ENCODE data around the gene CCSER1. TPM values are rescaled to one million over a fixed set of nuclear protein-coding genes. Genes with fewer than 3 reads are reported as not detected.

The CCSER1 gene
- total RNA-seq, 8 experiments from 2014 or later = 6.9 to 59.5 (median 25.8) TPM

- in situ Hi-C loops (cut with MboI; ENCODE audit: low pct_unique_long_range_greater_than_20kb in 2 of 9, low sequenced_read_pairs in 9 of 9, unreplicated experiment in 9 of 9) = no loop called here
- 21 to 100% (median 96%) methylated on average over 3 to 4 of the region's 4 CpGs; no CpG with 5 or more reads in 1 of the 10 experiments for WGBS, 10 experiments
Measured at GRCh38 chr4:90745176-90745575, 618.0 kb downstream of the CCSER1 start.

GRCh38 chr4:90753068-90753467 is 625.9 kb downstream of the CCSER1 start:
- no peak overlapping the region for H3K4me3 ChIP-seq
- no peak for ATAC-seq (replicated peaks in 6 of 8)
- no peaks in the 10 kb centered on the region for H3K4me1 ChIP-seq (replicated peaks in 1 of 2)
- in situ Hi-C loops (cut with MboI; ENCODE audit: low pct_unique_long_range_greater_than_20kb in 2 of 9, low sequenced_read_pairs in 9 of 9, unreplicated experiment in 9 of 9) = no loop called here
- no peak overlapping the region for H3K27ac ChIP-seq

More at GRCh38 chr4:90745176-90745575, 618.0 kb downstream of the CCSER1 start:
- Histone ChIP-seq H3K4me3 (no peak overlapping the region), H3K4me1 (replicated peaks in 1 of 2) (no peaks in the 10 kb centered on the region), H3K27ac (no peak overlapping the region)
- ATAC-seq (replicated peaks in 6 of 8) = no peak

DNA sequence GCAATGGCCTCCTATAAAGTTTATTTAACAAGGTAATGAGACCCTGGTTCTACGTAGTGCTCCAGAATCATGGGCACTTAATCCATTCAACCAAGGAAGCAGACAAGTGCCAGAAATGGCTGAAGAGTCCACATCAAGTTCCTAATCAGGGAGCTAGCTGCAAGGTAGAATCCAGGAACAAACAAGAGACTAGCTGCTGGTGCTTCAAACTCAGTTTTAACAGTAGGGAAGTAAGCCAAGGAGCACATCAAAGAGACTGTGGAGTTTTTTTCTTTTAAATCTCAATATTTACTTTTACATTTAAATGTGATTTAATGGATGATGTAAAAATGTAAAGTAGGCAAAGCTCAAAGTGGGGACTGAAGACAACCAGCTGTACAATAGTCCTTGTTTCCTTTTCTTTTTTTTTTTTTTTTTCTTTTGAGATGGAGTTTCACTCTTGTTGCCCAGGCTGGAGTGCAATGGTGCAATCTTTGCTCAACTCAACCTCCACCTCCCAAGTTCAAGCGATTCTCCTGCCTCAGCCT is 630.4 kb downstream of the CCSER1 start:
- in situ Hi-C loops (cut with MboI; ENCODE audit: low pct_unique_long_range_greater_than_20kb in 2 of 9, low sequenced_read_pairs in 9 of 9, unreplicated experiment in 9 of 9) = no loop called here
- 10 to 100% (median 86%) methylated on average over 1 to 2 of the region's 2 CpGs; no CpG with 5 or more reads in 2 of the 10 experiments for WGBS, 10 experiments
- no peak for ATAC-seq (replicated peaks in 6 of 8)

DNA sequence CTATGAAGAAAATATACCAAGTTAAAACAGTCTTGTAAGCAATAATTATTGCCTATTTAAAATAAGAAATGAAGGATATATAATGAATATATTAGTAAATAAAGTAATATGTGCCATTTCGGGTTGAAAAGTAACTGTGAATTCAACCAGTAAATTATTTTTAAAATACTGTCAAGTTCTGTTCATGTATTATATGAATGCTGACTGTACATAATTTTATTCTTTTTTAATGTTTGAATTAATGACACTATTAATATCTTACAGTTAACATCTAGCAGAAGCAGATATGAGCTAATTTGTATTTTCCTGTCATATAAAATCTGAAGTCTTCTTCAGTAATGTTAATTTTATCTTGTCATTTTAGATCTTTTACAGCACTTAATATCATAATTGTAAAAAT is 632.9 kb downstream of the CCSER1 start:
- Histone ChIP-seq H3K4me3 (no peak overlapping the region), H3K27ac (no peak overlapping the region), H3K4me1 (replicated peaks in 1 of 2) (no peaks in the 10 kb centered on the region)
- in situ Hi-C loops (cut with MboI; ENCODE audit: low pct_unique_long_range_greater_than_20kb in 2 of 9, low sequenced_read_pairs in 9 of 9, unreplicated experiment in 9 of 9) = no loop called here
- no peak for ATAC-seq (replicated peaks in 6 of 8)
- WGBS, 10 experiments = 0 to 100% (median 63%) methylated on average over 1 of the region's 1 CpG; no CpG with 5 or more reads in 2 of the 10 experiments

More for the DNA sequence above, 630.4 kb downstream of the CCSER1 start:
- Histone ChIP-seq H3K4me1 (replicated peaks in 1 of 2) (no peaks in the 10 kb centered on the region), H3K27ac (no peak overlapping the region), H3K4me3 (no peak overlapping the region)

- no peak for ATAC-seq (replicated peaks in 6 of 8)
- WGBS, 10 experiments = 0 to 95% (median 78%) methylated on average over 1 to 2 of the region's 2 CpGs
- H3K4me1 ChIP-seq (replicated peaks in 1 of 2) = no peaks in the 10 kb centered on the region
- no peak overlapping the region for H3K4me3 ChIP-seq
- H3K27ac ChIP-seq = no peak overlapping the region
- in situ Hi-C loops (cut with MboI; ENCODE audit: low pct_unique_long_range_greater_than_20kb in 2 of 9, low sequenced_read_pairs in 9 of 9, unreplicated experiment in 9 of 9) = no loop called here
Measured at GRCh38 chr4:90766837-90767236, 639.6 kb downstream of the CCSER1 start.

GRCh38 chr4:90769251-90769650 is 642.1 kb downstream of the CCSER1 start:
- 0 to 78% (median 0%) methylated on average over 1 of the region's 1 CpG; no CpG with 5 or more reads in 5 of the 10 experiments for WGBS, 10 experiments
- Histone ChIP-seq H3K4me3 (no peak overlapping the region), H3K27ac (no peak overlapping the region), H3K4me1 (replicated peaks in 1 of 2) (no peaks in the 10 kb centered on the region)
- ATAC-seq (replicated peaks in 6 of 8) = peak in 1 of 8 experiments; percentile 27
- in situ Hi-C loops (cut with MboI; ENCODE audit: low pct_unique_long_range_greater_than_20kb in 2 of 9, low sequenced_read_pairs in 9 of 9, unreplicated experiment in 9 of 9) = no loop called here

DNA sequence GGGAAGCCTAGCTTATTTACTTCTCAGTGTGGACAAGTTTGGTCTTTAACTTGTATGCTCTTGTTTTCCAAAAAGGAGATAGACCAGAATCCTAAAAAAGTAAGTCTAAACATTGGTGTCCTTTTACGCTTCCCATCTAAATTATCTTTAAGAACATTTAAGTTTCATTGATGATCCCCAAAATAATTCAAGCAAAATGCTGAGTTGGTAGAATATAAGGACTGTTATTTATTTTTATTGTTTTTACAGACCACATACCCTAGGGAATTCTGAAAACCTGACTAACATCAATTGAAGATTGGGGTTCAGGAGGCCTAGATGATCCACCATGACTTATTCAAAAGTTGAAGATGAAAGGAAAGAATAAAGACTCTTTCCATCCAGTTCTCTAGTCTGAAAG is 653.0 kb downstream of the CCSER1 start:
- no peaks in the 10 kb centered on the region for H3K4me1 ChIP-seq (replicated peaks in 1 of 2)
- 0 to 100% (median 100%) methylated on average over 1 of the region's 1 CpG; no CpG with 5 or more reads in 1 of the 10 experiments for WGBS, 10 experiments
- in situ Hi-C loops (cut with MboI; ENCODE audit: low pct_unique_long_range_greater_than_20kb in 2 of 9, low sequenced_read_pairs in 9 of 9, unreplicated experiment in 9 of 9) = no loop called here
- no peak overlapping the region for H3K27ac ChIP-seq
- ATAC-seq (replicated peaks in 6 of 8) = no peak
- H3K4me3 ChIP-seq = no peak overlapping the region

GRCh38 chr4:90786602-90787001 is 659.4 kb downstream of the CCSER1 start:
- in situ Hi-C loops (cut with MboI; ENCODE audit: low pct_unique_long_range_greater_than_20kb in 2 of 9, low sequenced_read_pairs in 9 of 9, unreplicated experiment in 9 of 9) = no loop called here
- no peak for ATAC-seq (replicated peaks in 6 of 8)
- Histone ChIP-seq H3K4me3 (no peak overlapping the region), H3K27ac (no peak overlapping the region), H3K4me1 (replicated peaks in 1 of 2) (no peaks in the 10 kb centered on the region)
- WGBS, 10 experiments = 0 to 100% (median 100%) methylated on average over 1 of the region's 1 CpG; no CpG with 5 or more reads in 1 of the 10 experiments

GRCh38 chr4:90792696-90793095 is 665.5 kb downstream of the CCSER1 start:
- Histone ChIP-seq H3K4me3 (no peak overlapping the region), H3K27ac (no peak overlapping the region), H3K4me1 (replicated peaks in 1 of 2) (no peaks in the 10 kb centered on the region)
- ATAC-seq (replicated peaks in 6 of 8) = no peak
- WGBS, 10 experiments = 0 to 100% (median 80%) methylated on average over 1 to 2 of the region's 2 CpGs; no CpG with 5 or more reads in 5 of the 10 experiments
- in situ Hi-C loops (cut with MboI; ENCODE audit: low pct_unique_long_range_greater_than_20kb in 2 of 9, low sequenced_read_pairs in 9 of 9, unreplicated experiment in 9 of 9) = no loop called here

DNA sequence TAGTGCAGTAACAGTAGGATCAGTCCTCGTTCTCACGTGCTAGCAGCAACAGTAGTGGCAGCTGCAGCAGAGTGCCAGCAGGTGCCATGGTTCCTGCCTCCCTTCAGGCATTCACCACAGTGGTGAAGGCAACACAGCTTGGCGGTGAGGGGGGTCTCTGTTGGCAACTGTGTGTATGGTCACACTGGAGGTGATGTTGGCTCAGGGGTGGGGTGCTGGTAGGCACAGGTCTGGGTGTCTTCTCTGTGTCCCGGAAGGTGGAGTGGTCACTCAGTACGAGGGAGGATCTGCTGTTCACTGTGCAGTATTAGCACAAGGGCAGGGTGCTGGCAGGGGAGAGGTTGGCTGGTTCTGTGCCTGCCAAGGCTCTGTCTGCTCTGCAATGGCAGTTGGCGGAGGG is 671.8 kb downstream of the CCSER1 start:
- ATAC-seq (replicated peaks in 6 of 8) = no peak
- Histone ChIP-seq H3K4me1 (replicated peaks in 1 of 2) (no peaks in the 10 kb centered on the region), H3K4me3 (no peak overlapping the region), H3K27ac (no peak overlapping the region)
- in situ Hi-C loops (cut with MboI; ENCODE audit: low pct_unique_long_range_greater_than_20kb in 2 of 9, low sequenced_read_pairs in 9 of 9, unreplicated experiment in 9 of 9) = no loop called here
- whole genome bisulfite sequencing, 10 experiments = 0 to 100% (median 70%) methylated on average over 1 to 5 of the region's 6 CpGs; no CpG with 5 or more reads in 4 of the 10 experiments

GRCh38 chr4:90799895-90800294 is 672.7 kb downstream of the CCSER1 start:
- H3K4me3 ChIP-seq = no peak overlapping the region
- ATAC-seq (replicated peaks in 6 of 8) = no peak
- no peak overlapping the region for H3K27ac ChIP-seq
- 0 to 100% (median 33%) methylated on average over 1 to 3 of the region's 4 CpGs; no CpG with 5 or more reads in 3 of the 10 experiments for WGBS, 10 experiments
- no peaks in the 10 kb centered on the region for H3K4me1 ChIP-seq (replicated peaks in 1 of 2)
- in situ Hi-C loops (cut with MboI; ENCODE audit: low pct_unique_long_range_greater_than_20kb in 2 of 9, low sequenced_read_pairs in 9 of 9, unreplicated experiment in 9 of 9) = no loop called here

DNA sequence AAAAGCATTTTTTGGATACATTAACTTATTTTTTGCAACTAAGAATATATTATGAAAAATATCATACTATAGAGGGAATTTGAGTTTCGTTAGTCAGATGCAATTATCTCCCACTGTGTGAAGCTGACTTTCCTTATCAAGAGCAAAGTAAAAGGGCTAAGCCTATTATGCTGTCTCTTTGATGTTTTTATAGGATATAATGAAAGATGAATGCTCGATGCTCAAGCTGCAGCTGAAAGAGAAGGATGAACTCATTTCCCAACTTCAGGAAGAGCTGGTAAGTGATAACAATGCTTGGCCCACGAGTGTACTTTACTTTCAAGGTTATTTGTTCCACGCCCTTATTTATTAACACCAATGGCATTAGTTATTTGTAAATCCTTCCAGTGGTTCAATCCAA is 688.4 kb downstream of the CCSER1 start:
- no peak for ATAC-seq (replicated peaks in 6 of 8)
- Histone ChIP-seq H3K4me3 (no peak overlapping the region), H3K27ac (no peak overlapping the region), H3K4me1 (replicated peaks in 1 of 2) (no peaks in the 10 kb centered on the region)
- in situ Hi-C loops (cut with MboI; ENCODE audit: low pct_unique_long_range_greater_than_20kb in 2 of 9, low sequenced_read_pairs in 9 of 9, unreplicated experiment in 9 of 9) = no loop called here
- 0 to 71% (median 39%) methylated on average over 1 to 4 of the region's 4 CpGs; no CpG with 5 or more reads in 1 of the 10 experiments for WGBS, 10 experiments

DNA sequence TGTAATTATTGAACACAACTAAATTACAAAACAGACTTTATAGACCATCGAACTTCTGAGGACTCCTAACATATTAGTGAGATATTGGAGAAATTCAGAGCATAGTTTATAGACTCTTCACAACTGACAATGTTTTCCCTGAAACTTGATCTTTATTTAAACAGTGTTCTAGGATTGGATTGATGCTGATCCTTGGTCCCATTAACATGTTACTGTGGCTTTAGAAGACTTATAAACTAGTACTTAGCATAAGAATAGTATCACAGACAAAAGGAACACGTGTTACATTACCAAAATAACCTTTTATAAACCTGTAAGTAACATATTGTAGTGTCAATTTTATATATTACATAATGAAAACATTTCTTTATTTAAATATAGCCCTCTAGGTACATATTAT is 689.6 kb downstream of the CCSER1 start:
- in situ Hi-C loops (cut with MboI; ENCODE audit: low pct_unique_long_range_greater_than_20kb in 2 of 9, low sequenced_read_pairs in 9 of 9, unreplicated experiment in 9 of 9) = no loop called here
- H3K27ac ChIP-seq = no peak overlapping the region
- no peak for ATAC-seq (replicated peaks in 6 of 8)
- H3K4me3 ChIP-seq = no peak overlapping the region
- WGBS, 10 experiments = 0 to 47% (median 8%) methylated on average over 1 to 2 of the region's 2 CpGs; no CpG with 5 or more reads in 2 of the 10 experiments
- H3K4me1 ChIP-seq (replicated peaks in 1 of 2) = no peaks in the 10 kb centered on the region
